ENCODE data around the gene QRFP. TPM values are rescaled to one million over a fixed set of nuclear protein-coding genes. Genes with fewer than 3 reads are reported as not detected.

The QRFP gene
- total and polyA plus RNA-seq, 2 of the 8 experiments (the other 6 are each of a cell fraction or from before 2014, with no cell fraction given), result not detected

- 94% methylated on average over 10 of the region's 10 CpGs; no CpG with 5 or more reads in 1 of the 2 experiments for WGBS, 2 experiments (ENCODE audit: extremely low coverage in 1 of 2, insufficient coverage in 1 of 2, insufficient read length in 1 of 2, insufficient replicate concordance in 2 of 2, low coverage in 1 of 2, low lambda C conversion rate in 2 of 2, missing lambda C conversion rate in 1 of 2)
- H2BK5ac ChIP-seq (ENCODE audit: low read depth, low read length), result no peak overlapping the region
- H3K79me2 ChIP-seq (ENCODE audit: control insufficient read depth in 1 of 2, insufficient read depth in 2 of 2, low read length in 2 of 2), result peaks cover 4 to 34% of the 10 kb centered on the region in 2 experiments; a peak in 3 of 4 replicates
- H3K14ac ChIP-seq (ENCODE audit: insufficient read length), result no peak overlapping the region
- no peak for TF ChIP-seq FOSL1 (IDR thresholded peaks at IDR 0.05; ENCODE audit: insufficient read depth, low read depth, low read length)
- TF ChIP-seq TEAD4 (IDR thresholded peaks at IDR 0.05; ENCODE audit: low read depth, low read length), result no peak
- H4K8ac ChIP-seq (ENCODE audit: extremely low read depth, insufficient read depth, low read length), result no peak overlapping the region
- no peak overlapping the region for H2BK20ac ChIP-seq (ENCODE audit: low read length)
- H3K79me1 ChIP-seq (ENCODE audit: low read depth, low read length), result peaks cover 7% of the 10 kb centered on the region
- H3K9ac ChIP-seq (replicated peaks in 1 of 4; ENCODE audit: extremely low read depth in 1 of 4, low read depth in 3 of 4, low read length in 3 of 4), result no peak overlapping the region
- no peak overlapping the region for H4K91ac ChIP-seq (replicated peaks; ENCODE audit: insufficient read length, low read length)
- no peak overlapping the region for H3K27ac ChIP-seq (ENCODE audit: low read depth, low read length)
- no peaks in the 10 kb centered on the region for H3K4me1 ChIP-seq (replicated peaks in 1 of 4; ENCODE audit: control insufficient read depth in 3 of 4, insufficient read depth in 4 of 4, low read length in 3 of 4)
- ChIA-PET POLR2A (ENCODE audit: partially characterized antibody) (no interaction called here), CTCF (ENCODE audit: partially characterized antibody) (interaction anchor here (0.9 to 12.4 kb wide), 8 partner anchors 9 to 176 kb away, joined by 3 to 317 read pairs (median 6); partner anchors contain the start of gene QRFP)
- H3K36me3 ChIP-seq (ENCODE audit: control insufficient read depth in 2 of 4, insufficient read depth in 4 of 4, low read length in 3 of 4), result peaks cover 25 to 44% (median 39%) of the 10 kb centered on the region in 4 experiments
- no peak overlapping the region for H2BK12ac ChIP-seq (ENCODE audit: low read depth, low read length)
- H3K18ac ChIP-seq (ENCODE audit: extremely low read depth, low read length), result no peak overlapping the region
- H3K4me2 ChIP-seq (ENCODE audit: insufficient read depth in 1 of 2, low read depth in 2 of 2, low read length in 2 of 2), result no peak overlapping the region
- no peak overlapping the region for H2BK15ac ChIP-seq (ENCODE audit: low read length)
- H3K23ac ChIP-seq (ENCODE audit: insufficient read length), result no peak overlapping the region
- no peak overlapping the region for H4K5ac ChIP-seq (ENCODE audit: insufficient read length, low read depth, low read length)
- H2AK5ac ChIP-seq (ENCODE audit: low read depth, low read length), result no peak overlapping the region
- H3K4ac ChIP-seq (replicated peaks; ENCODE audit: insufficient read length, low read depth, low read length), result no peak overlapping the region
- H3K9me3 ChIP-seq (ENCODE audit: insufficient read depth in 2 of 2, low read depth in 1 of 2, low read length in 1 of 2), result no peaks in the 10 kb centered on the region
- H2BK120ac ChIP-seq (replicated peaks; ENCODE audit: low read depth, low read length), result no peak overlapping the region
- no peak for DNase-seq (ENCODE audit: low read depth in 1 of 2, low spot score in 2 of 2)
- peaks cover 2 to 11% of the 10 kb centered on the region in 2 experiments for H4K20me1 ChIP-seq (replicated peaks in 1 of 2; ENCODE audit: control insufficient read depth in 1 of 2, insufficient read depth in 2 of 2, low read length in 2 of 2)
- no peak overlapping the region for H3K4me3 ChIP-seq (ENCODE audit: extremely low read depth in 1 of 4, insufficient read depth in 2 of 4, low read depth in 3 of 4, low read length in 4 of 4)
- no peaks in the 10 kb centered on the region for H3K27me3 ChIP-seq (replicated peaks in 1 of 4; ENCODE audit: control insufficient read depth in 3 of 4, extremely low read depth in 1 of 4, insufficient read depth in 3 of 4, low read length in 3 of 4)
- no peak for FAIRE-seq
- no peak overlapping the region for H3K56ac ChIP-seq (replicated peaks; ENCODE audit: insufficient read length, low read depth, low read length)
- H3K23me2 ChIP-seq (ENCODE audit: low read depth, low read length), result no peaks in the 10 kb centered on the region
- no peak overlapping the region for H2AFZ ChIP-seq (ENCODE audit: low read length)
Measured at GRCh38 chr9:130871395-130872062, 25.1 kb downstream of the QRFP start.

Measured in H1 (cell line).